Uterus (tissue), 4 donors: ENCODE data around the gene LAMB3. TPM values are rescaled to one million over a fixed set of nuclear protein-coding genes. Genes with fewer than 3 reads are reported as not detected.
A peak's percentile ranks its signal among the peaks of the same experiment; 100 is the strongest.
"Not testable (repeated sequence)": the region's sequence is repeated elsewhere in the genome, so short reads cannot be mapped to it uniquely, and the experiment has no call there.

Experiments used
- DNase-seq, 2 donors: peaks; one replicate each; pipeline ENCODE4 v3.0.0-alpha.2; 2019 to 2020
- H3K27ac ChIP-seq, 2 donors: fragments of 200-600 bp; sonication (generic); 1 replicate in 1 of 2; 2 replicates in 1 of 2; pipeline ENCODE4 v1.5.1; 2016 to 2018
- H3K27me3 ChIP-seq, 2 donors: fragments of 200-600 bp; sonication (generic); one replicate each; pipeline ENCODE4 v1.5.1; 2018 to 2019; ENCODE audit warnings: control low read depth in 1 of 2
- H3K36me3 ChIP-seq, 2 donors: fragments of 200-600 bp; sonication (generic); one replicate each; pipeline ENCODE4 v1.5.1; 2019; ENCODE audit warnings: control low read depth in 1 of 2
- H3K4me1 ChIP-seq, 2 donors: fragments of 200-600 bp; sonication (generic); one replicate each; pipeline ENCODE4 v1.5.1; 2018 to 2019; ENCODE audit warnings: control low read depth in 1 of 2
- H3K4me3 ChIP-seq, 2 donors: fragments of 200-600 bp; sonication (generic); 1 replicate in 1 of 2; 2 replicates in 1 of 2; pipeline ENCODE4 v1.5.1; 2018 to 2019; ENCODE audit warnings: mild to moderate bottlenecking in 1 of 2
- H3K9me3 ChIP-seq, 2 donors: fragments of 200-600 bp; sonication (generic); one replicate each; pipeline ENCODE4 v1.5.1; 2019; ENCODE audit warnings: control low read depth in 1 of 2
- POLR2A ChIP-seq, 2 donors: fragments of 450-650 bp; IDR thresholded peaks; one replicate each; pipeline ENCODE4 v1.6.1; 2016; ENCODE audit warnings: antibody characterized with exemption in 2 of 2, mild to moderate bottlenecking in 1 of 2, moderate library complexity in 1 of 2
- intact Hi-C: fragments of 100-400 bp; cut with DNase I; formaldehyde crosslinking; loops from one replicate; pipeline ENCODE4 v1.15.1; 2023; ENCODE audit warnings: low total_unique reads
- total RNA-seq, 4 donors: library from RNA; depleted of rRNA in 3 of 4; stranded (reverse); fragments of >200 nt in 3 of 4; gene quantifications; one replicate each; pipeline versions ENCODE4 v1.1.0 to v1.2.4, GENCODE V29; 2014 to 2023
- TF ChIP-seq, protein P1 (sequence below), 4 experiments: fragments of 200-600 bp in 2 of 4; fragments of 450-650 bp in 2 of 4; sonication (generic) in 2 of 4; IDR thresholded peaks; one replicate each; pipeline ENCODE4 v1.5.1; 2016 to 2019; ENCODE audit warnings: antibody characterized with exemption in 4 of 4, mild to moderate bottlenecking in 2 of 4, moderate library complexity in 1 of 4
- donor health status: DM: yes; HTN: yes; CAD: no.

Gene LAMB3
- total RNA-seq: 10 to 100 TPM in 1 of 4 donors, under 1 TPM in 2, not detected in 1; under 0.01 to 17.4 (median 0.37) TPM

DNA sequence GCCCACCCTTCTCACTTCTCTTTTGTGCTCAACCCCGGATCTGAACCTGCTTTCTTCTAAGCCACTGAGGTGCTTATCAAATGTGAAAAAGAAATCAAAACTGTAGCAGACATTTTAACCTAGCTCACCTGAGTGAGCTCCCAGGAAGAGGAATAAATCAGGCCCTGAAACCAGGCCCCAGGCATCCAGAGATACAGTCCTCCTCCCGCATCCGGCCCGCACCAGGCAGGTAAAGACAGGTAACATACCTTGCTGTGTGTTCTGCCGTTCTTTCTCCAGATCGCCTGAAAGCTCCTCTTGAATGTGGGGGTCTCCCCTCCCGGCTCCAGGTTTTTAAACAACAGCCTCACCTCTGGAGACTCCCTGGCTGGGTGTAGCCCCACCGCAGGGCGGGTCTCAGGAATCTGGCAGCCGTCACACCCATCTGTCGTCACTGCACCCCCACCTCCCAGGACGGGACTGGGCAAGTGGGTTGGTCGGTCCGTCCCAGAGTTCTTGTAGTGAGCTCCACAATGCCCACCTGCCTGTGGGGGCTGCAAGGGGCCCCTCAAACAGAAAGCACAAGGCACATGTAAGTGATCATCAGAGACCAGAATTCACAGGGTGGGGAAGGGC is at the start of gene LAMB3:
Gene LAMB3 (minus strand): TSS at position 305 of the 615 bp plus-strand sequence. CDS start 1,481 bp downstream, outside the sequence.
- Histone ChIP-seq H3K9me3 (no peaks in the 10 kb centered on the region), H3K36me3 (no peaks in the 10 kb centered on the region), H3K4me1 (no peaks in the 10 kb centered on the region), H3K27ac (no peak within 1 kb of the TSS), H3K27me3 (no peaks in the 10 kb centered on the region), H3K4me3 (no peak within 1 kb of the TSS)
- TF ChIP-seq, protein P1, sequence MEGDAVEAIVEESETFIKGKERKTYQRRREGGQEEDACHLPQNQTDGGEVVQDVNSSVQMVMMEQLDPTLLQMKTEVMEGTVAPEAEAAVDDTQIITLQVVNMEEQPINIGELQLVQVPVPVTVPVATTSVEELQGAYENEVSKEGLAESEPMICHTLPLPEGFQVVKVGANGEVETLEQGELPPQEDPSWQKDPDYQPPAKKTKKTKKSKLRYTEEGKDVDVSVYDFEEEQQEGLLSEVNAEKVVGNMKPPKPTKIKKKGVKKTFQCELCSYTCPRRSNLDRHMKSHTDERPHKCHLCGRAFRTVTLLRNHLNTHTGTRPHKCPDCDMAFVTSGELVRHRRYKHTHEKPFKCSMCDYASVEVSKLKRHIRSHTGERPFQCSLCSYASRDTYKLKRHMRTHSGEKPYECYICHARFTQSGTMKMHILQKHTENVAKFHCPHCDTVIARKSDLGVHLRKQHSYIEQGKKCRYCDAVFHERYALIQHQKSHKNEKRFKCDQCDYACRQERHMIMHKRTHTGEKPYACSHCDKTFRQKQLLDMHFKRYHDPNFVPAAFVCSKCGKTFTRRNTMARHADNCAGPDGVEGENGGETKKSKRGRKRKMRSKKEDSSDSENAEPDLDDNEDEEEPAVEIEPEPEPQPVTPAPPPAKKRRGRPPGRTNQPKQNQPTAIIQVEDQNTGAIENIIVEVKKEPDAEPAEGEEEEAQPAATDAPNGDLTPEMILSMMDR (IDR thresholded peaks at IDR 0.05): no peak
- TF ChIP-seq POLR2A (IDR thresholded peaks at IDR 0.05): no peak
- DNase-seq: no peak
- intact Hi-C loops: no loop called here

DNA sequence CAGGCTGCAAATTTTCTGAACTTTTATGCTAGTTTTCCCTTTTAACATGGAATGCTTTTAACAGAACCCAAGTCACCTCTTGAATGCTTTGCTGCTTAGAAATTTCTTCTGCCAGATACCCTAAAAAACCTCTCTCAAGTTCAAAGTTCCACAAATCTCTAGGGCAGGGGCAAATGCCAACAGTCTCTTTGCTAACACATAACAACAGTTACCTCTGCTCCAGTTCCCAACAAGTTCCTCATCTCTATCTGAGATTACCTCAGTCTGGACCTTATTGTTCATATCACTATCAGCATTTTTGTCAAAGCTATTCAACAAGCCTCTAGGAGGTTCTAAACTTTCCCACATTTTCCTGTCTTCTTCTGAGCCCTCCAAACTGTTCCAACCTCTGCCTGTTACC is 48.5 kb upstream of the LAMB3 start:
- H3K4me1 ChIP-seq, H3K4me3 ChIP-seq, H3K36me3 ChIP-seq, H3K9me3 ChIP-seq, H3K27ac ChIP-seq, H3K27me3 ChIP-seq, intact Hi-C loops, DNase-seq: not testable (repeated sequence)

DNA sequence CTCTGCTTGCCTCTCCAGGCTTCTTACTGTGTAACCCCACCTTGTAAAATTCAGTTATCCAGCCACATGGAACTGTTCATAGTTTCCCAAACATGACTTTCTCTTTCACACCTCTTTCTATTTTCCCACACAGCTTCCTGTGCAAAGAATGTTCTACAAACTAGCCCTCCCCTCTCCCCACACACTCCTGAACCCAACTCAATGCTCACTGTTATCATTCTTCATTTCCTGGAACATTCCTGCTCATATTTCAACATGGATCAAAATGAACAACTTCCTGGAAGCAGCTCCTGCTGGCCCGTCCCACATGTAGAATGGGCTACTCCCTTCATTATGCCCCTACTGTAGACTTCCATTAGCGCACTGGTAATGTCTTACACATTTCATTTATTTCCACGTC is 44.9 kb upstream of the LAMB3 start:
- TF ChIP-seq POLR2A (IDR thresholded peaks at IDR 0.05): no peak
- TF ChIP-seq, protein P1 (IDR thresholded peaks at IDR 0.05): no peak
- no peaks in the 10 kb centered on the region for H3K36me3 ChIP-seq
- no peak for DNase-seq
- no peak overlapping the region for H3K4me3 ChIP-seq
- intact Hi-C loops: no loop called here
- H3K4me1 ChIP-seq: no peaks in the 10 kb centered on the region
- H3K9me3 ChIP-seq: no peaks in the 10 kb centered on the region
- H3K27me3 ChIP-seq: no peaks in the 10 kb centered on the region
- H3K27ac ChIP-seq: no peak overlapping the region

DNA sequence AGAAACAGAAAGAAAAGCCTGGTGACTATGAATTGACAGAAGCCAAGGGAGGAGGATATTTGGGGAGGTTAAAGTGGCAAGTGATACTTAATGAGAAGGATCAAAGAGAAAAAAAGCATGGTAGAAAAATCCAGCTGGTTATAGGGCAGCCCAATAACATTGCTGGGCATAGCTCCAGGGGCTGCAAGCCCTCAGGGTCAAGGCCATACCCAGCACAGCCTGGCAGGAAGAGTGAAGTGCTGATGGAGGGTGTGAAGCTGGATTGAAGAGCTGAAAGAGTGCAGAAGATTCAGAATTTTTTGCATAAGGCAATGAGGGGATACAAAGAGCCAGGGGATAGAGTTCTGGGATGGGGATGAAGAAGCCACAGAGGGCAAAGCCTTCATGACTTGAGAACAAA is 44.4 kb upstream of the LAMB3 start:
- intact Hi-C loops: no loop called here
- no peaks in the 10 kb centered on the region for H3K4me1 ChIP-seq
- H3K27me3 ChIP-seq: no peaks in the 10 kb centered on the region
- H3K9me3 ChIP-seq: no peaks in the 10 kb centered on the region
- DNase-seq: no peak
- TF ChIP-seq, protein P1 (IDR thresholded peaks at IDR 0.05): no peak
- no peak for TF ChIP-seq POLR2A (IDR thresholded peaks at IDR 0.05)
- no peaks in the 10 kb centered on the region for H3K36me3 ChIP-seq
- no peak overlapping the region for H3K27ac ChIP-seq
- H3K4me3 ChIP-seq: no peak overlapping the region

DNA sequence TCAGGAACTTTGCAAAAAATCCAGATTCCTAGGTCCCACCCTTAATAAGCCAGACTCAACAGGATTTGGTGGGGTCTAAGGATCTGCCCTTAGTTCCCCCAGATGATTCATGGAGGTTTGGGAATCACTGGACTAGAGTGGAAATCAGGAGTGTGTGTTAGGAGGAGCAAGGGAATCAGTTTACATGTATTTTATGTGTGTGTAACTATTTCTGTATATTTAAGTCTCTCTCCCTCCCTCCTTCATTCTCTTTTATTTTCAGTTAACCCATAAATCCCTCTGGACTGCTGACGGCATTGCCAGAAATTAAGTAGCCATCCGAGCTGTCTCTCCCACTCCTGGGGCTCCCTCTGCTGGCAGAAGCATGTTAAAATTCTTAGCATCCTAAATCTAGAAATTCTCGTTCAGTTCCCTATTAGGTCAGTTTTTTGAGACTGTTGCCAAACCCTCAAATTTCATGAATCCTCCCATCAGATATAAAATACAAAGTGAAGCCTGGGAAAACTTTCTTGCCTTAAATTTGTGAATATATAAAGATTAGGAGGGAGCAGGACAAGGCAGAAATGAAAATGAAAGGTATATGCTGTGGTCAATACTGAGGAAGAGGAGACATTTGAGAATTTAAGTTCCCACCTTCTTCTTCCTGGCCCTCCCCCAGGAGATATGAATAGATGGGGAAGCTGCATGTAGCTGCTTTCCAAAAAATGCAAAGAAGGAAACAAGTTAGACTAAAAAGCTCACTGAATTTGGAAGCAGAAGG is 40.7 kb upstream of the LAMB3 start:
- H3K9me3 ChIP-seq: no peaks in the 10 kb centered on the region
- H3K4me1 ChIP-seq: no peaks in the 10 kb centered on the region
- H3K27me3 ChIP-seq: no peaks in the 10 kb centered on the region
- H3K36me3 ChIP-seq: no peaks in the 10 kb centered on the region
- intact Hi-C loops: no loop called here
- H3K27ac ChIP-seq: peak overlapping the region in 1 of 2 donors; percentile 10
- H3K4me3 ChIP-seq: no peak overlapping the region
- DNase-seq: peak; percentile 74
- TF ChIP-seq, protein P1 (IDR thresholded peaks at IDR 0.05): peak; percentile 72 to 86 (median 78)
- TF ChIP-seq POLR2A (IDR thresholded peaks at IDR 0.05): no peak
